B cell (primary cell): Measurements from ENCODE around the gene TRMT112. TPM values are rescaled to one million over a fixed set of nuclear protein-coding genes. Genes with fewer than 3 reads are reported as not detected.

Experiments
- ATAC-seq: fragments of 200-7000 bp; cut with Tn5 transposase; one replicate; pipeline ENCODE4 v1.10.0; 2021; ENCODE audit warnings: low read depth, mild to moderate bottlenecking, moderate number of reproducible peaks, moderate library complexity
- CTCF ChIA-PET: fragments of 350-600 bp; sonication (Branson Sonifier 250); formaldehyde crosslinking; loops from one replicate; lab custom pipeline; 2021; ENCODE audit warnings: antibody characterized with exemption, inconsistent platforms; lab: Charles Lee
- POLR2A ChIA-PET: fragments of 350-600 bp; sonication (Branson Sonifier 250); formaldehyde crosslinking; loops from one replicate; lab custom pipeline; 2021; ENCODE audit warnings: antibody characterized with exemption; lab: Charles Lee
- DNase-seq: peaks from one replicate; pipeline ENCODE4 v3.0.0; 2013
- H2AFZ ChIP-seq: 2 replicates; pipeline ENCODE4 v1.6.1; 2012; ENCODE audit warnings: mild to moderate bottlenecking, low read depth, low read length; ENCODE audit not compliant: insufficient read depth, poor library complexity, severe bottlenecking
- H3K27ac ChIP-seq, 2 donors: 1 replicate in 1 of 2; 2 replicates in 1 of 2; pipeline ENCODE4 v1.5.1; 2012 to 2013; ENCODE audit warnings: low read length in 2 of 2, mild to moderate bottlenecking in 2 of 2, moderate library complexity in 1 of 2
- H3K27me3 ChIP-seq, 4 experiments: fragments of 200-600 bp in 1 of 4; sonication (generic) in 1 of 4; replicated peaks in 1 of 4; 1 replicate in 2 of 4; 2 replicates in 2 of 4; pipeline versions ENCODE4 v1.6.1 to v1.7.0; 2013 to 2016; ENCODE audit warnings: low read length in 3 of 4, mild to moderate bottlenecking in 2 of 4, mixed read lengths in 1 of 4, moderate library complexity in 1 of 4; ENCODE audit not compliant: insufficient read depth in 4 of 4, control insufficient read depth in 3 of 4; ENCODE audit errors: control extremely low read depth in 1 of 4
- H3K36me3 ChIP-seq, 2 experiments: replicated peaks in 1 of 2; 1 replicate in 1 of 2; 2 replicates in 1 of 2; pipeline versions ENCODE4 v1.6.1 to v1.7.1; 2013; ENCODE audit warnings: low read length in 1 of 2; ENCODE audit not compliant: insufficient read depth in 2 of 2, control insufficient read depth in 1 of 2; ENCODE audit errors: control extremely low read depth in 1 of 2, extremely low read depth in 1 of 2
- H3K4me1 ChIP-seq, 2 donors: fragments of 200-600 bp in 1 of 2; sonication (generic) in 1 of 2; 1 replicate in 1 of 2; 2 replicates in 1 of 2; pipeline versions ENCODE4 v1.5.1 to v1.6.1; 2013 to 2017; ENCODE audit warnings: low read length in 2 of 2; ENCODE audit not compliant: control insufficient read depth in 2 of 2, insufficient read depth in 2 of 2
- H3K4me2 ChIP-seq: replicated peaks from 2 replicates; pipeline ENCODE3; 2012; ENCODE audit warnings: mild to moderate bottlenecking, low read depth, low read length; ENCODE audit not compliant: poor library complexity, severe bottlenecking
- H3K4me3 ChIP-seq, 5 experiments: fragments of 200-600 bp in 1 of 5; sonication (generic) in 1 of 5; 1 replicate in 3 of 5; 2 replicates in 2 of 5; pipeline versions ENCODE4 v1.5.1 to v1.7.0; 2011 to 2016; ENCODE audit warnings: low read length in 4 of 5, mild to moderate bottlenecking in 4 of 5, low read depth in 2 of 5, control low read depth in 1 of 5, moderate library complexity in 1 of 5; ENCODE audit not compliant: insufficient read depth in 1 of 5; ENCODE audit errors: control extremely low read depth in 1 of 5, extremely low read depth in 1 of 5
- H3K79me2 ChIP-seq: fragments of 200-600 bp; sonication (generic); one replicate; pipeline ENCODE4 v1.6.0; 2016; ENCODE audit warnings: low read length; ENCODE audit not compliant: control insufficient read depth, insufficient read depth
- H3K9ac ChIP-seq: fragments of 200-600 bp; sonication (generic); 2 replicates; pipeline ENCODE4 v1.6.1; 2017; ENCODE audit warnings: mild to moderate bottlenecking, low read length, moderate library complexity
- H3K9me3 ChIP-seq, 3 donors: one replicate each; pipeline versions ENCODE4 v1.6.1 to v1.7.1; 2013; ENCODE audit warnings: low read length in 2 of 3; ENCODE audit not compliant: control insufficient read depth in 2 of 3, insufficient read depth in 1 of 3; ENCODE audit errors: control extremely low read depth in 1 of 3
- H4K20me1 ChIP-seq: 2 replicates; pipeline ENCODE4 v1.6.0; 2012; ENCODE audit warnings: mild to moderate bottlenecking, low read length; ENCODE audit not compliant: insufficient read depth, control insufficient read depth, poor library complexity, severe bottlenecking
- H3K27ac Mint-ChIP-seq: one replicate; pipeline ENCODE4 v1.8.0; 2021; ENCODE audit warnings: mixed read lengths
- H3K27me3 Mint-ChIP-seq: one replicate; pipeline ENCODE4 v1.8.0; 2021; ENCODE audit warnings: mixed read lengths
- H3K4me1 Mint-ChIP-seq: one replicate; pipeline ENCODE4 v1.8.0; 2021; ENCODE audit warnings: mixed read lengths
- H3K4me3 Mint-ChIP-seq: one replicate; pipeline ENCODE4 v1.8.0; 2021; ENCODE audit warnings: mixed read lengths
- H3K9me3 Mint-ChIP-seq: one replicate; pipeline ENCODE4 v1.8.0; 2022; ENCODE audit warnings: mixed read lengths; ENCODE audit not compliant: insufficient read depth
- CTCF ChIP-seq: fragments of 200-600 bp; IDR thresholded peaks from one replicate; pipeline ENCODE4 v1.8.0; 2022; ENCODE audit warnings: antibody characterized with exemption, mild to moderate bottlenecking
- EZH2 ChIP-seq: IDR thresholded peaks from 2 replicates; pipeline ENCODE4 v1.6.1; 2012; ENCODE audit warnings: borderline replicate concordance, low read depth, mild to moderate bottlenecking, moderate library complexity, low read length; ENCODE audit not compliant: insufficient read depth, poor library complexity, severe bottlenecking
- WGBS: methylation state at CpG from one replicate; pipeline ENCODE4 v1.1.5; 2013; ENCODE audit warnings: missing lambda C conversion rate; ENCODE audit not compliant: insufficient coverage; 5-methylcytosine and 5-hydroxymethylcytosine counted together
- intact Hi-C: fragments of 100-400 bp; cut with micrococcal nuclease; formaldehyde crosslinking; loops from one replicate; pipeline ENCODE4 v1.10.0; 2022
- polyA plus RNA-seq: library from polyadenylated mRNA; depleted of rRNA; stranded (reverse); fragments of >200 nt; gene quantifications from 2 replicates; pipeline ENCODE4 v1.2.3, GENCODE V29; 2012
- total RNA-seq, 2 donors: library from RNA; stranded (reverse); fragments of 120-200 nt in 1 of 2; gene quantifications; 1 replicate in 1 of 2; 2 replicates in 1 of 2; pipeline versions ENCODE4 v1.2.3 to v1.2.4, GENCODE V29; 2013 to 2022

Gene TRMT112
- total and polyA plus RNA-seq, 2 donors (not counting 1 experiment from before 2014, with no cell fraction given) = 133 to 231 TPM

- Histone ChIP-seq H2AFZ (no peak overlapping the region), H3K27ac (no peak overlapping the region), H3K4me1 (peaks cover 5 to 23% of the 10 kb centered on the region in 2 donors), H3K4me2 (no peak overlapping the region), H3K79me2 (peaks cover 7% of the 10 kb centered on the region), H4K20me1 (peaks cover 25% of the 10 kb centered on the region), H3K27me3 (no peaks in the 10 kb centered on the region), H3K9me3 (no peaks in the 10 kb centered on the region), H3K4me3 (no peak overlapping the region), H3K9ac (no peak overlapping the region), H3K36me3 (peaks cover 2 to 26% of the 10 kb centered on the region in 2 experiments)
- Mint-ChIP-seq H3K4me3 (no peak overlapping the region), H3K4me1 (peaks cover 16% of the 10 kb centered on the region), H3K27ac (no peak overlapping the region), H3K9me3 (no peaks in the 10 kb centered on the region), H3K27me3 (no peaks in the 10 kb centered on the region)
- TF ChIP-seq EZH2 = no peak
- CTCF ChIA-PET = interaction anchor here (1.1 to 10.2 kb wide), 7 partner anchors 8 to 1692 kb away, joined by 3 to 188 read pairs (median 11); partner anchors contain the start of genes CCDC88B, PRDX5 and TRMT112
- intact Hi-C loops = no loop called here
- WGBS = 97% methylated on average over 34 of the region's 34 CpGs
- ATAC-seq (no peak), DNase-seq (no peak)
- POLR2A ChIA-PET = interaction anchor here (0.5 to 0.9 kb wide), 2 partner anchors 35 to 1737 kb away, joined by 3 to 5 read pairs; partner anchors contain the start of genes PRDX5 and TRMT112
These were observed 35.8 kb upstream of the TRMT112 start for GRCh38 chr11:64352995-64353714.

GRCh38 chr11:64352099-64352994 lies 35.0 kb upstream of the TRMT112 start:
- no peak for DNase-seq
- Histone ChIP-seq H3K4me3 (no peak overlapping the region), H3K4me2 (no peak overlapping the region), H3K79me2 (peaks cover 3% of the 10 kb centered on the region), H3K9ac (no peak overlapping the region), H3K4me1 (peaks cover 0 to 15% of the 10 kb centered on the region in 2 donors), H2AFZ (no peak overlapping the region), H3K36me3 (peaks cover 2 to 26% of the 10 kb centered on the region in 2 experiments), H3K9me3 (no peaks in the 10 kb centered on the region), H3K27ac (no peak overlapping the region), H3K27me3 (no peaks in the 10 kb centered on the region), H4K20me1 (peaks cover 21% of the 10 kb centered on the region)
- peaks cover 11% of the 10 kb centered on the region for H3K4me1 Mint-ChIP-seq
- intact Hi-C loops = no loop called here
- CTCF ChIA-PET = interaction anchor here (1.3 to 10.2 kb wide), 4 partner anchors 17 to 148 kb away, joined by 4 to 188 read pairs (median 6); partner anchors contain the start of genes PRDX5 and TRMT112
- ATAC-seq = no peak
- no peak overlapping the region for H3K4me3 Mint-ChIP-seq
- no peaks in the 10 kb centered on the region for H3K9me3 Mint-ChIP-seq
- H3K27ac Mint-ChIP-seq = no peak overlapping the region
- POLR2A ChIA-PET = interaction anchor here (0.9 kb wide), 1 partner anchor 35 kb away, joined by 3 read pairs; the partner anchor contains the start of genes PRDX5 and TRMT112
- no peaks in the 10 kb centered on the region for H3K27me3 Mint-ChIP-seq
- TF ChIP-seq CTCF (no peak), EZH2 (no peak)
- 97% methylated on average over 29 of the region's 33 CpGs for WGBS
